ENCODE data around the gene SLC31A2. TPM values are rescaled to one million over a fixed set of nuclear protein-coding genes. Genes with fewer than 3 reads are reported as not detected.

Gene SLC31A2
- total RNA-seq, 2 donors from 2014 or later, result 1.8 to 3.1 TPM

DNA sequence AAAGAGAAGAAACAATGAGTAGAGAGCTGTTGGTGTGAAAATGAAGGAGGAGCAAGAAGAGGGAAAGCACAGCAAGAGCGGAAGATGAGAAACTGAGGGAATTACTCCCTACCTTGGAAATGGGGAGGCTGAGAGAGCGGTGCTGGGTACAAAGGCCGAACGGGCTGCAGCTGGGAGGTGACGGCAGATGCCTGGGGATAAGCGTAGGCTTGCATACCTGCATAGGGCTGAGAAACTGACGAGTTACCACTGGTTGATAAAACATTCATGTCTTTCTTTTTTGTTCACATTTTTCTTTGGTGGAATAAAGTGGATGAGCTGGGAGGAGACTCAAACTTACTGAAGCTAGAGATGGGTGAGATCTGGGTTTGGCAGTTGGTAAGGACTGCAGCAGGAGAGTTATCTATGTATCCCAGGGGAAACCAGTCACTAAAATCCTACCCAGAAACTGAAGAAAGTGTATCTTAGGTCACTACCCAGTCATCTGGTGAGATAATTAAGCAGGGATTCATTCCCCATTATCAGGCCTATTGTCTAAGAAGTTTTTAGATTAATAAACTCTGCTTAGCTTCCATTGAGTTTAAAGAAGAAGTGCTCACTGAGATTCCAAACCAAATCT lies 35.4 kb downstream of the SLC31A2 start:
- Mint-ChIP-seq H3K27ac (no peak overlapping the region), H3K27me3 (ENCODE audit: insufficient read depth) (no peaks in the 10 kb centered on the region), H3K4me3 (no peak overlapping the region), H3K4me1 (no peaks in the 10 kb centered on the region), H3K36me3 (ENCODE audit: low read depth) (peaks cover 37% of the 10 kb centered on the region), H3K9me3 (no peaks in the 10 kb centered on the region)
- H3K36me3 ChIP-seq (ENCODE audit: control insufficient read depth, insufficient read depth, low read length), result peaks cover 85% of the 10 kb centered on the region
- H3K4me3 ChIP-seq (ENCODE audit: low read length), result no peak overlapping the region
- WGBS, 2 experiments (ENCODE audit: insufficient coverage in 1 of 2, insufficient read length in 1 of 2), result 92 to 95% methylated on average over 7 of the region's 7 CpGs
- no peaks in the 10 kb centered on the region for H3K27me3 ChIP-seq (ENCODE audit: control insufficient read depth, insufficient read depth, low read length, poor library complexity, severe bottlenecking)
- no peak for TF ChIP-seq CTCF (conservative IDR thresholded peaks at IDR 0.05)
- DNase-seq, result no peak
- no peak overlapping the region for H3K27ac ChIP-seq (ENCODE audit: low read depth, low read length)
- no peak overlapping the region for H3K9ac ChIP-seq (ENCODE audit: extremely low read depth, low read length, poor library complexity, severe bottlenecking)
- no peaks in the 10 kb centered on the region for H3K9me3 ChIP-seq (ENCODE audit: control insufficient read depth, low read length)
- peaks cover 3% of the 10 kb centered on the region for H3K4me1 ChIP-seq (ENCODE audit: control insufficient read depth, insufficient read depth, low read length)

DNA sequence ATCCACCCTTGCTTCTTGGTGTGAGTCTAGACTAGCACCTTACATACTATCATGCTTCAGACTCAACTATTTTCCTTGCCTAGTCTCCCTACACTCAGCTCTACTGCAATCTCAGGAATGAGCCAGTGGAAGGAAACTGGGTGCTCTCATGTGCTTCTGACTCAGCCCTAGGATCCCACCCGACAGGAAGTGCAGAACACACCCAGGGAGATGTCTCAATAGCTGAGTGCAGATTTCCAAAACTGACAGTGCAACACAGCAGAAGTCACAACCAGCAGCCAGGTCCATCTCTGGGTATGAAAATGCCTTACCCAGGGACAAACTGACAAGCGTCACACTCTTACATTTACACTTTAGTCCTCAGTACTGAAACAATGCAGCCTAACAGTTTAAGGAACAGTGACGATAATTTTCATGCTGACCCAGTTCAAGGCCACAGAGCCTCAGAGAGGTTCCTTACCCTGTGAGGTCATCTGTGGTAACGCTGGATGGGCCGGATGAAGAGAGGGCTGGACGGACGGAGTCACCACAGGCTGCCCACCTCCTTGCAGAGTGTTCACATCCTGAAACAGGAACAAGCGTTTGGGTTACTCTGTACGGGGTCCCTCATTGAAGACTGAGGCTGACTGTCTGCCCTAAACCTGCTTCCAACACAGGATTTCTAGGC lies 37.3 kb downstream of the SLC31A2 start:
- Mint-ChIP-seq H3K9me3 (no peaks in the 10 kb centered on the region), H3K4me3 (no peak overlapping the region), H3K36me3 (ENCODE audit: low read depth) (peaks cover 28% of the 10 kb centered on the region), H3K27me3 (ENCODE audit: insufficient read depth) (no peaks in the 10 kb centered on the region), H3K4me1 (no peaks in the 10 kb centered on the region), H3K27ac (no peak overlapping the region)
- no peak overlapping the region for H3K27ac ChIP-seq (ENCODE audit: low read depth, low read length)
- H3K4me1 ChIP-seq (ENCODE audit: control insufficient read depth, insufficient read depth, low read length), result peaks cover 3% of the 10 kb centered on the region
- WGBS, 2 experiments (ENCODE audit: insufficient coverage in 1 of 2, insufficient read length in 1 of 2), result 90 to 95% methylated on average over 4 to 9 of the region's 9 CpGs
- TF ChIP-seq CTCF (conservative IDR thresholded peaks at IDR 0.05), result no peak
- H3K9ac ChIP-seq (ENCODE audit: extremely low read depth, low read length, poor library complexity, severe bottlenecking), result no peak overlapping the region
- H3K4me3 ChIP-seq (ENCODE audit: low read length), result no peak overlapping the region
- no peaks in the 10 kb centered on the region for H3K9me3 ChIP-seq (ENCODE audit: control insufficient read depth, low read length)
- H3K36me3 ChIP-seq (ENCODE audit: control insufficient read depth, insufficient read depth, low read length), result peaks cover 84% of the 10 kb centered on the region
- no peak for DNase-seq
- H3K27me3 ChIP-seq (ENCODE audit: control insufficient read depth, insufficient read depth, low read length, poor library complexity, severe bottlenecking), result no peaks in the 10 kb centered on the region

DNA sequence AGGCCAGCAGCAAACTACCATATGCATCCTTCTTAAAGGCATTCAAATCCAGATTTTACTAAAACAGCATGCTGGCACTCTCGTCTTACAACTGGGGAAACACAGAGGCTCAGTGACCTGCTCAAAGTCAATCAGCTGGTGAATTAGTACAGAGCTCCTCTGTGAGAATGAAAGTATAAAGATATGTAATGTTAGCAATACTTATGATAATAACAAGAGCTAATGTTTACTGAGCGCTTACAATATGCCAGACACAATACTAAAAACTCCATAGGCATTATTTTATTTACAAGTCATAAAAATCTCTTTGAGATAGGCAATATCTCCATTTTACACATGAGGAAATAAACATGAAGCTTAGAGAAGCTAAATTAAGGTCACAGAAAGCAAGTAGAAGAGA lies 41.6 kb downstream of the SLC31A2 start:
- WGBS, 2 experiments (ENCODE audit: insufficient coverage in 1 of 2, insufficient read length in 1 of 2), result 52 to 100% methylated on average over 1 to 2 of the region's 2 CpGs
- no peaks in the 10 kb centered on the region for H3K4me1 Mint-ChIP-seq
- no peak overlapping the region for H3K9ac ChIP-seq (ENCODE audit: extremely low read depth, low read length, poor library complexity, severe bottlenecking)
- no peaks in the 10 kb centered on the region for H3K9me3 ChIP-seq (ENCODE audit: control insufficient read depth, low read length)
- H3K36me3 ChIP-seq (ENCODE audit: control insufficient read depth, insufficient read depth, low read length), result peaks cover 66% of the 10 kb centered on the region
- DNase-seq, result no peak
- no peak overlapping the region for H3K4me3 ChIP-seq (ENCODE audit: low read length)
- H3K4me3 Mint-ChIP-seq, result no peak overlapping the region
- TF ChIP-seq CTCF (conservative IDR thresholded peaks at IDR 0.05), result no peak
- H3K27ac Mint-ChIP-seq, result no peak overlapping the region
- H3K27ac ChIP-seq (ENCODE audit: low read depth, low read length), result no peak overlapping the region
- no peaks in the 10 kb centered on the region for H3K27me3 ChIP-seq (ENCODE audit: control insufficient read depth, insufficient read depth, low read length, poor library complexity, severe bottlenecking)
- peaks cover 3% of the 10 kb centered on the region for H3K4me1 ChIP-seq (ENCODE audit: control insufficient read depth, insufficient read depth, low read length)
- no peaks in the 10 kb centered on the region for H3K27me3 Mint-ChIP-seq (ENCODE audit: insufficient read depth)
- no peaks in the 10 kb centered on the region for H3K9me3 Mint-ChIP-seq
- H3K36me3 Mint-ChIP-seq (ENCODE audit: low read depth), result peaks cover 27% of the 10 kb centered on the region

Measured in endodermal cell (in vitro differentiated cells).